ENCODE measurements around the gene EXOC6B. TPM values are rescaled to one million over a fixed set of nuclear protein-coding genes. Genes with fewer than 3 reads are reported as not detected.

Gene EXOC6B
- total and polyA plus RNA-seq, 2 donors from 2014 or later = 5.9 to 31.3 TPM

GRCh38 chr2:72155151-72155550 lies 670.7 kb downstream of the EXOC6B start:
- Histone ChIP-seq H3K4me3 (ENCODE audit: low read length in 3 of 3) (no peak overlapping the region), H3K4me1 (ENCODE audit: control insufficient read depth in 2 of 3, insufficient read depth in 2 of 3, low read depth in 1 of 3, low read length in 3 of 3) (peaks cover 0 to 1% (median 1%) of the 10 kb centered on the region in 3 donors), H3K9ac (ENCODE audit: low read length in 3 of 3) (no peak overlapping the region), H3K27me3 (ENCODE audit: control insufficient read depth, insufficient read depth, low read length) (peaks cover 8% of the 10 kb centered on the region), H3K36me3 (ENCODE audit: control insufficient read depth in 2 of 3, insufficient read depth in 3 of 3, low read length in 3 of 3) (no peaks in the 10 kb centered on the region), H3K9me3 (ENCODE audit: control insufficient read depth in 2 of 3, insufficient read depth in 1 of 3, low read length in 3 of 3) (no peaks in the 10 kb centered on the region), H3K27ac (ENCODE audit: low read depth in 2 of 2, low read length in 2 of 2) (no peak overlapping the region)
- FAIRE-seq (no peak), DNase-seq (peak in 1 of 5 donors; percentile 4)
- TF ChIP-seq CTCF (IDR thresholded peaks at IDR 0.05; ENCODE audit: borderline replicate concordance, extremely low read depth, insufficient read depth) = no peak
- intact Hi-C loops (cut with DNase I) = no loop called here

GRCh38 chr2:72154386-72154975 lies 671.4 kb downstream of the EXOC6B start:
- peaks cover 12% of the 10 kb centered on the region for H3K27me3 ChIP-seq (ENCODE audit: control insufficient read depth, insufficient read depth, low read length)

GRCh38 chr2:72153924-72154323 lies 671.9 kb downstream of the EXOC6B start:
- Histone ChIP-seq H3K4me1 (ENCODE audit: control insufficient read depth in 2 of 3, insufficient read depth in 2 of 3, low read depth in 1 of 3, low read length in 3 of 3) (peaks cover 0 to 12% (median 3%) of the 10 kb centered on the region in 3 donors), H3K9ac (ENCODE audit: low read length in 3 of 3) (no peak overlapping the region), H3K4me3 (ENCODE audit: low read length in 3 of 3) (no peak overlapping the region), H3K36me3 (ENCODE audit: control insufficient read depth in 2 of 3, insufficient read depth in 3 of 3, low read length in 3 of 3) (no peaks in the 10 kb centered on the region), H3K27me3 (ENCODE audit: control insufficient read depth, insufficient read depth, low read length) (peaks cover 15% of the 10 kb centered on the region), H3K27ac (ENCODE audit: low read depth in 2 of 2, low read length in 2 of 2) (no peak overlapping the region), H3K9me3 (ENCODE audit: control insufficient read depth in 2 of 3, insufficient read depth in 1 of 3, low read length in 3 of 3) (no peaks in the 10 kb centered on the region)
- TF ChIP-seq CTCF (IDR thresholded peaks at IDR 0.05; ENCODE audit: borderline replicate concordance, extremely low read depth, insufficient read depth) = no peak
- intact Hi-C loops (cut with DNase I) = loop anchor here (5.0 kb wide), 1 partner anchor 607 kb away; no protein-coding TSS in a partner anchor
- DNase-seq (peak in 1 of 5 donors; percentile 6), FAIRE-seq (no peak)

More at GRCh38 chr2:72154386-72154975, 671.4 kb downstream of the EXOC6B start:
- TF ChIP-seq CTCF (IDR thresholded peaks at IDR 0.05; ENCODE audit: borderline replicate concordance, extremely low read depth, insufficient read depth) = no peak
- Histone ChIP-seq H3K9me3 (ENCODE audit: control insufficient read depth in 2 of 3, insufficient read depth in 1 of 3, low read length in 3 of 3) (no peaks in the 10 kb centered on the region), H3K36me3 (ENCODE audit: control insufficient read depth in 2 of 3, insufficient read depth in 3 of 3, low read length in 3 of 3) (no peaks in the 10 kb centered on the region), H3K4me1 (ENCODE audit: control insufficient read depth in 2 of 3, insufficient read depth in 2 of 3, low read depth in 1 of 3, low read length in 3 of 3) (peaks cover 0 to 7% (median 3%) of the 10 kb centered on the region in 3 donors), H3K27ac (ENCODE audit: low read depth in 2 of 2, low read length in 2 of 2) (no peak overlapping the region), H3K4me3 (ENCODE audit: low read length in 3 of 3) (no peak overlapping the region), H3K9ac (ENCODE audit: low read length in 3 of 3) (no peak overlapping the region)
- intact Hi-C loops (cut with DNase I) = loop anchor here (5.0 kb wide), 1 partner anchor 607 kb away; no protein-coding TSS in a partner anchor
- DNase-seq (peak in 2 of 5 donors; percentile 13 to 43), FAIRE-seq (no peak)
